C4-2B (cell line): ENCODE data around the gene ISCA1.

Experiments used
- ZFX ChIP-seq: fragments of 450-650 bp; IDR thresholded peaks from 2 replicates; pipeline ENCODE4 v1.6.1; 2017
- TF ChIP-seq, protein P1 (sequence below): fragments of 450-650 bp; conservative IDR thresholded peaks from 2 replicates; pipeline ENCODE4 v1.5.1; 2017; ENCODE audit warnings: mild to moderate bottlenecking

DNA sequence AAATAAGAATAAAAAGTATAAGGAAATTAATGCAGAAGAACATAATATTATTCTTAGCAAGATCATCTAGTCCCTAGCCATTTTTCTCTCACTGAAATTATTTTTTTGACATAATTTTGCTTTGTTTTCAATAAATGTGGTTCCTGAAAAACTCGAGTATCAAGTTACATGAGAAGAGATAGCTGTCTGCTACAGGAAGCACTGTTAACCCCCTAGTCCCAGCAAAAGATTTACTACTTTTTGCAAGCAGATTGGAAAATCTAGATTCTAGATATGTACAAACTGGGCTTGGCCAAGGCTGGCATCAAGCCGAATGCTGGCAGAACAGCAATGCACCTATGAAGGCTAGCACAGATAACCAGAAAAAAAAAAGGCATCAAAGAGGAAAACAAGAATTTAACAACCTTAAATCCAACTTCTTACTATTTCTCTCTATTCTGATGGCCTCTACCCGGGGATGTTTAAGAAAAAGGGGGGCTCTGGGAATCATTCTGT is 21.9 kb upstream of the ISCA1 start:
- TF ChIP-seq, protein P1, sequence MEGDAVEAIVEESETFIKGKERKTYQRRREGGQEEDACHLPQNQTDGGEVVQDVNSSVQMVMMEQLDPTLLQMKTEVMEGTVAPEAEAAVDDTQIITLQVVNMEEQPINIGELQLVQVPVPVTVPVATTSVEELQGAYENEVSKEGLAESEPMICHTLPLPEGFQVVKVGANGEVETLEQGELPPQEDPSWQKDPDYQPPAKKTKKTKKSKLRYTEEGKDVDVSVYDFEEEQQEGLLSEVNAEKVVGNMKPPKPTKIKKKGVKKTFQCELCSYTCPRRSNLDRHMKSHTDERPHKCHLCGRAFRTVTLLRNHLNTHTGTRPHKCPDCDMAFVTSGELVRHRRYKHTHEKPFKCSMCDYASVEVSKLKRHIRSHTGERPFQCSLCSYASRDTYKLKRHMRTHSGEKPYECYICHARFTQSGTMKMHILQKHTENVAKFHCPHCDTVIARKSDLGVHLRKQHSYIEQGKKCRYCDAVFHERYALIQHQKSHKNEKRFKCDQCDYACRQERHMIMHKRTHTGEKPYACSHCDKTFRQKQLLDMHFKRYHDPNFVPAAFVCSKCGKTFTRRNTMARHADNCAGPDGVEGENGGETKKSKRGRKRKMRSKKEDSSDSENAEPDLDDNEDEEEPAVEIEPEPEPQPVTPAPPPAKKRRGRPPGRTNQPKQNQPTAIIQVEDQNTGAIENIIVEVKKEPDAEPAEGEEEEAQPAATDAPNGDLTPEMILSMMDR, result no peak
- TF ChIP-seq ZFX, result no peak
